Activated CD8-positive, alpha-beta T cell treated with anti-CD3 and anti-CD28 coated beads, Interleukin-2, amount 10 ng/mL, durations not matched to agents 7 days and 5 days (primary cell): ENCODE data around the gene SMOC1. TPM values are rescaled to one million over a fixed set of nuclear protein-coding genes. Genes with fewer than 3 reads are reported as not detected.
A peak's percentile ranks its signal among the peaks of the same experiment; 100 is the strongest.

Experiments used
- ATAC-seq: fragments of 150-1000 bp; cut with Tn5 transposase; one replicate; pipeline ENCODE4 v1.10.0; 2021; ENCODE audit warnings: moderate library complexity
- CTCF ChIA-PET: fragments of 350-600 bp; sonication (Branson Sonifier 250); formaldehyde crosslinking; loops from one replicate; lab custom pipeline; 2021; ENCODE audit warnings: antibody characterized with exemption; lab: Charles Lee
- POLR2A ChIA-PET: fragments of 350-600 bp; sonication (Branson Sonifier 250); formaldehyde crosslinking; loops from one replicate; lab custom pipeline; 2021; ENCODE audit warnings: antibody characterized with exemption; lab: Charles Lee
- DNase-seq: peaks from one replicate; pipeline ENCODE4 v3.0.0-alpha.2; 2020
- H3K27ac Mint-ChIP-seq: one replicate; pipeline ENCODE4 v1.8.0; 2021; ENCODE audit warnings: mild to moderate bottlenecking, mixed read lengths
- H3K27me3 Mint-ChIP-seq: one replicate; pipeline ENCODE4 v1.8.0; 2021; ENCODE audit warnings: low read depth, mixed read lengths
- H3K36me3 Mint-ChIP-seq: one replicate; pipeline ENCODE4 v1.8.0; 2021; ENCODE audit warnings: low read depth, mixed read lengths
- H3K4me1 Mint-ChIP-seq: one replicate; pipeline ENCODE4 v1.8.0; 2021; ENCODE audit warnings: low read depth, mixed read lengths
- H3K4me3 Mint-ChIP-seq: one replicate; pipeline ENCODE4 v1.8.0; 2021; ENCODE audit warnings: mild to moderate bottlenecking, mixed read lengths
- H3K9me3 Mint-ChIP-seq: one replicate; pipeline ENCODE4 v1.8.0; 2022; ENCODE audit warnings: mixed read lengths; ENCODE audit not compliant: insufficient read depth
- total RNA-seq, 2 experiments: library from RNA; stranded (reverse); gene quantifications; one replicate each; pipeline ENCODE4 v1.2.3, GENCODE V29; 2021

Gene SMOC1
- total RNA-seq, 2 experiments from 2014 or later, result not detected

DNA sequence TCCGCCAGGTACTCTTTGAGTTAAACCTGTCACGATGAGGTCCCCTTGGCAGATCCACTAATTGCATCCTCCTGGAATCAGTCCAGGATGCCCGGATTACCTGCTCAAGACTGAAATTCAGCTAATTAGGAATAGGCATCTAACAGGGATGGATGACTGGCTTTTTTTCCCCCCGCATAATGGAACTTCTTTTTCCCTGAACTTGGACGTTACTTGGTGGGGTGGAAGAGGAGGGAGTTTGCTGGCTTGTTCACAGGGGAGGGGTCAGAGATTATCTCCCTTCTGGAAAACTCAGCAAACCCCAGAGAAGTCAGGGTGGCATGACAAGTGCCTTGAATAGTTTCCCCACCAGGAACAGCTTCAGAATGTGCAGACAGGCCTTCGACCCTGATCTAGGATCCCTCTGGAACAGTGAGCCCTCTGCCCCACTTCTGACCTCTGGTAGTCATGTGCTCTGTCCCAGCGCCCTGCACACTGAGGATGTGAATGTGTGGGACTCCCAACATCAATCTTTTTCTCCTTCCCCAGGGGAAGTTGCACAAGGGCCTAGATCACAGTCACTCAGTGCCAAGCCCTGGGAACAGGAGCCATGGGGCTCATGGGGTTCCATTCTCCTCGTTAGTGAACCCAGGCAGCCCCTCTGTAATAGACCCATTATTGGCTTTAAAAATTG is 142.5 kb downstream of the SMOC1 start:
- no peak for DNase-seq
- ATAC-seq, result no peak
- Mint-ChIP-seq H3K27ac (no peak overlapping the region), H3K36me3 (no peaks in the 10 kb centered on the region), H3K9me3 (no peaks in the 10 kb centered on the region), H3K4me1 (peaks cover 19% of the 10 kb centered on the region), H3K27me3 (peaks cover 13% of the 10 kb centered on the region), H3K4me3 (no peak overlapping the region)
- POLR2A ChIA-PET, result no interaction called here
- CTCF ChIA-PET, result interaction anchor here (1.2 kb wide), 1 partner anchor 203 kb away, joined by 3 read pairs; no protein-coding TSS in a partner anchor

DNA sequence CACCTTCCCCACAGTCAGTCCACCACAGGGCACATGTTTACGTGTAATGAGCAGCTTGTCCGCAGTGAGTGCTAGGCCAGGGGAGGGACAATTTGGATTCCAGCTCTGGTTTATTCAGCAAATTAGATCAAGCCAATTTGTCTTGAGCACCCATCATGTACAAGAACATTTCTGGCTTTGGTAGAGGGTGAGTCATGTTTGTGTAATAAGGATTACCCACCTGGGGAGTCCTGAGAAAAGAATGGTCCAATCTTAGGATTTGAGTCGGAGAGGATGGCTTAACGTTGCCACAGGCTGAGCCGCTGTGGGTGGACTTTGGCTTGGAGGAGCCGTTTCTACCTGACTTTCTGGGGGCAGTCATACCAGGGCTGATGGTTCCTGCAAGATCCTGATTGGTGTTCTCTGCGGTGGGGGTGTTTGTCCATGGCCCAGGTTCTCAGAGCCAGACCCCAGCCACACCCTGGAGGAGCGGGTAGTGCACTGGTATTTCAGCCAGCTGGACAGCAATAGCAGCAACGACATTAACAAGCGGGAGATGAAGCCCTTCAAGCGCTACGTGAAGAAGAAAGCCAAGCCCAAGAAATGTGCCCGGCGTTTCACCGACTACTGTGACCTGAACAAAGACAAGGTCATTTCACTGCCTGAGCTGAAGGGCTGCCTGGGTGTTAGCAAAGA is 143.7 kb downstream of the SMOC1 start:
- H3K27ac Mint-ChIP-seq, result no peak overlapping the region
- no peaks in the 10 kb centered on the region for H3K36me3 Mint-ChIP-seq
- DNase-seq (no peak), ATAC-seq (no peak)
- peaks cover 17% of the 10 kb centered on the region for H3K4me1 Mint-ChIP-seq
- H3K9me3 Mint-ChIP-seq, result no peaks in the 10 kb centered on the region
- POLR2A ChIA-PET, result no interaction called here
- CTCF ChIA-PET, result interaction anchor here (1.8 kb wide), 1 partner anchor 204 kb away, joined by 7 read pairs; no protein-coding TSS in a partner anchor
- no peak overlapping the region for H3K4me3 Mint-ChIP-seq
- peaks cover 9% of the 10 kb centered on the region for H3K27me3 Mint-ChIP-seq

DNA sequence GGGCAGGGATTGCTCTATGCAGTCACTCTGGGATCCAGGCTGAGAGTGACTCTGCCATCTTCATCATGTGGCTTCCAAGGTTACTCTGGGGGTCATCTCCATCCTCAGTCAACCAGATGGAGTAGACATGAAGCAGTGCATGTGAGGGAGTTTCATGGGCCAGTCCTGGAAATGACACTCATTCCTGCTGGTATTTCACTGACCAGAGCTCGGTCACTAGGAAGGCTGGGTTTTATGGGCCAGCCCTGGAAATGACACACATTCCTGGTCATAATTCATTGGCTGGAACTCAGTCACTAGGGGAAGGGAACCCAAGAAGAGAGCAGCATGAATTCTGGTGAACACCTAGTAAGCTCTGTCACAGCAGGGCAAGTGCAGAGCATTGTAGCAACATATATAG is 144.7 kb downstream of the SMOC1 start:
- Mint-ChIP-seq H3K4me1 (peaks cover 7% of the 10 kb centered on the region), H3K9me3 (no peaks in the 10 kb centered on the region)
- POLR2A ChIA-PET, result no interaction called here

DNA sequence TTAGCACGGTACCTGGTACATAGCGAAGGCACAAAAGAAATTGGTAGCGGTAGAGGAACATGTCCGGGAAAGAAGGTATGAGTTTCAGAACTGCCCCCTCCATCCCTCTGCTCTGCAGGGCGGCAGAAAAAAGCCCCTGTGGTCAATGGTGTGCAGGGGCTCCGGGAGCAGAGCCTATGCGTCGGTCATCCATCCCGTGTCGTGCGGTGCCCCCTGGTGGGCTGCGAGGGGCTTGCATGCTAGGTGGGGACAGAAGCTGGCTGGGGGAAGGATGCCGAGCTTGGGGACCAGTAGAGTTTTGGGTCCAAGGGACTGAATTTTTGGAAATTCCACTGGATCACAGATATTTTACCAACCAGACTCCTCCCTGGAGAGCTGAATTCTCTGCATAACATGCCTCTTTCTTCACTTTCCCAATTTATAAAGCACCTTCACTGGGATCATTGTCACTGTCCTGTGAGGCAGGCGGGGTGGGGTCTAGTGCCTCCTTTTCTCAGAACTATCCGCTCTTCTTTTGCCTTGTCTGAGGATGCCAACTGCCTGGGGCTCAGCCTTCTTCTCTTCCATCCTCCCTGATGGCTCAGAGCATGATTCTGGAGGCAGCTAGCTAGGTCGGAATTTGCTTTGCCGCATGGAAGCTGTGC is 148.7 kb downstream of the SMOC1 start:
- Mint-ChIP-seq H3K4me3 (no peak overlapping the region), H3K27ac (no peak overlapping the region), H3K36me3 (no peaks in the 10 kb centered on the region), H3K9me3 (no peaks in the 10 kb centered on the region), H3K4me1 (no peaks in the 10 kb centered on the region), H3K27me3 (peaks cover 6% of the 10 kb centered on the region)
- DNase-seq (peak; percentile 76), ATAC-seq (peak; percentile 87)
- POLR2A ChIA-PET, result no interaction called here
- CTCF ChIA-PET, result interaction anchor here (0.6 to 2.9 kb wide), 40 partner anchors 8 to 540 kb away, joined by 3 to 57 read pairs (median 4); partner anchors contain the start of gene SMOC1

More for the DNA sequence above, 144.7 kb downstream of the SMOC1 start:
- Mint-ChIP-seq H3K4me3 (no peak overlapping the region), H3K27ac (no peak overlapping the region), H3K27me3 (peaks cover 9% of the 10 kb centered on the region), H3K36me3 (no peaks in the 10 kb centered on the region)
- no peak for ATAC-seq
- DNase-seq, result no peak
- CTCF ChIA-PET, result interaction anchor here (1.8 to 2.0 kb wide), 2 partner anchors 10 to 205 kb away, joined by 7 to 8 read pairs; no protein-coding TSS in a partner anchor

DNA sequence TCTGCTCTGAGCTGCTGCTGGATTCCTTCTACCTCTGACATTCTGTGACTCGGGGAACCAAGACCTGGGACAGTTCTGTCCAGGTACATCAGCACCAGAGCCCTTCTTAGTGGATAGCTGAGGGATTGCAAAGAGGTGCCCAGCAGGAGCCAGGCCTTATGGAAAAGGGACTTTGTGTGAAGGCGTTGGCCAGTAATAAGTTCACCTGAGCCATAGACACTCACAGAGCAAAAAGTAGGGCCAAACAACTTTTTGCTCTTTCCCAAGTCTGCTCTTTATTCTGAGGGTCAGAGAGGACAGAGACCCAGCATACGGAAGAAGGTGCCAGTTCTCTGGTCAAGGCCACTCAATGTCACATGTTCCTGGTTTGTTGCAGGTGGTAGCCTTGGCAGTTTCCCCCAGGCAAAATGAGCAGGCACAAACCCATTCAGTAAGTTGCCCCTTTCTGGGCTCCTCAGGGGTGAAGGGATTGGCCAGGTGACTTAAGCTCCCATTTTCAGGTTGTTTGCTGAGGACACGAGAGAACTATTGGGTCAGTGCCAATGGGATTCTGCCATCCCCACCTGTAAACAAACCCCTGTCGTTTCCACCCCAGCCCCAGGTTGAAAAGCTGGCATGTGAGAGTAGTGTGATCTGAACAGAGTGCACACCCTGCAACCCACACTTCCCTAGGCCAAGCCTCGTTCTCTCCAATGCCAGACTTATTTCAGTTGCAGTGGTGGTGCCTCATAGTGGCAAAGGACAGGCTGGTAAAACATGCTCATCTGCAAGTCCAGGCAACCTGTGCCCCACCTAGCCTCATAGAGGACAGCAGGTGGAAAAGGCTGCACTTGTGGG is 150.3 kb downstream of the SMOC1 start:
- Mint-ChIP-seq H3K9me3 (no peaks in the 10 kb centered on the region), H3K27me3 (peaks cover 2% of the 10 kb centered on the region), H3K36me3 (no peaks in the 10 kb centered on the region), H3K4me3 (no peak overlapping the region), H3K27ac (no peak overlapping the region), H3K4me1 (no peaks in the 10 kb centered on the region)
- no peak for DNase-seq
- CTCF ChIA-PET, result interaction anchor here (1.5 to 2.9 kb wide), 5 partner anchors 10 to 211 kb away, joined by 3 to 57 read pairs (median 19); no protein-coding TSS in a partner anchor
- no peak for ATAC-seq
- POLR2A ChIA-PET, result no interaction called here

DNA sequence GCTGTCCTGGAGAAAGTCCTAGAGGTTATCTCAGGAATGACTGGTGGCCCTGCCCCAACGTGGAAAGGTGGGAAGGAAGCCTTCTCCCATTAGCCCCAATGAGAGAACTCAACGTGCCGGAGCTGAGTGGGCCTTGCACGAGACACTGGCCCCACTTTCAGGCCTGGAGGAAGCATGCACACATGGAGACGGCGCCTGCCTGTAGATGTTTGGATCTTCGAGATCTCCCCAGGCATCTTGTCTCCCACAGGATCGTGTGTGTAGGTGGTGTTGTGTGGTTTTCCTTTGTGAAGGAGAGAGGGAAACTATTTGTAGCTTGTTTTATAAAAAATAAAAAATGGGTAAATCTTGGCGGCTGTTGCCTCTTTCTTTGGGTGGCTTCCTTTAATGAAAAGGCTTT is 152.8 kb downstream of the SMOC1 start:
- CTCF ChIA-PET, result interaction anchor here (0.9 to 1.4 kb wide), 2 partner anchors 154 to 214 kb away, joined by 3 to 6 read pairs; no protein-coding TSS in a partner anchor
- H3K9me3 Mint-ChIP-seq, result no peaks in the 10 kb centered on the region
- H3K27me3 Mint-ChIP-seq, result no peaks in the 10 kb centered on the region
- DNase-seq, result no peak
- no peak overlapping the region for H3K27ac Mint-ChIP-seq
- no peak for ATAC-seq
- POLR2A ChIA-PET, result no interaction called here
- no peak overlapping the region for H3K4me3 Mint-ChIP-seq
- H3K36me3 Mint-ChIP-seq, result no peaks in the 10 kb centered on the region
- H3K4me1 Mint-ChIP-seq, result no peaks in the 10 kb centered on the region

DNA sequence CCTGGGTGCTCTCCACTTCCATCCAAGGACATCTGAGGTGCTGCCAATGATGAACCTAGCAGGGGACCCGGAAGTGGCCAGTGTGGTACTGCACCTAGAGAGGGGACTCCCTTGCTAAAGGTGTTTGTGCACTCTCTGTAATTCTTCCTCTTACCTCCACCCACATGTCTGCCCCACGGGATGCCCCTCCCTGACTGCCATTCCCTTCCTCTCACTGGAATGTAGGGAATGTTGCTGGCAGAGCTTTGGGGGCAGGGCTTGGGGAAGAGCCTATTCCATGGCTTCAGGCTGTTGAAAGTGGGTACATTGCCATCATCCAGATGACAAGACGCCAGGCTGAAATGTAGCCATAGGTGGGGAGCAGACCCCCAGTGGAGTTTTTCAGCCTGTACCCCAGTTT is 153.2 kb downstream of the SMOC1 start:
- H3K36me3 Mint-ChIP-seq, result no peaks in the 10 kb centered on the region
- H3K4me3 Mint-ChIP-seq, result no peak overlapping the region
- H3K27me3 Mint-ChIP-seq, result no peaks in the 10 kb centered on the region
- H3K4me1 Mint-ChIP-seq, result no peaks in the 10 kb centered on the region
- H3K27ac Mint-ChIP-seq, result no peak overlapping the region
- no peaks in the 10 kb centered on the region for H3K9me3 Mint-ChIP-seq
- no peak for DNase-seq
- ChIA-PET CTCF (interaction anchor here (0.9 to 1.4 kb wide), 2 partner anchors 155 to 214 kb away, joined by 3 to 6 read pairs; no protein-coding TSS in a partner anchor), POLR2A (no interaction called here)
- ATAC-seq, result no peak

DNA sequence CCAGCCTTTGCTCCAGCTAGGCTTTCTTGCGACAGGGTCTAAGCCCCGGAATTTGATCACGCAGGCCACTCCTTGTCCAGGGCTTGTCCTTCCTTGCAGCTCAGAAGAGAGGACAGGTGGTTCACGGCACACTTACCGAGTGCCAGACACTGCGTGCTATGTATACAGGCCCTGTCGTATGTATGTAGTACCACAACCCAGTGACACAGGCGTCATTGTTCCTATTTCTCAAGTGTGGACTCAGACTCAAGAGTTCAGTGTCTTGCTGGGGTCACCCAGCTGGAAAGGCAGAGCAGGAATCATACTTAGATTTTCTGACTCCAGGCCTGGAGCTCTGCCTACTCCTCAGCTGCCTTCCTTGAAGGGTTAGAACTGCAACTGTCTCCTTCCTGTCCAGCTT is 153.9 kb downstream of the SMOC1 start:
- CTCF ChIA-PET, result interaction anchor here (1.4 kb wide), 1 partner anchor 156 kb away, joined by 6 read pairs; no protein-coding TSS in a partner anchor
- no peaks in the 10 kb centered on the region for H3K9me3 Mint-ChIP-seq

DNA sequence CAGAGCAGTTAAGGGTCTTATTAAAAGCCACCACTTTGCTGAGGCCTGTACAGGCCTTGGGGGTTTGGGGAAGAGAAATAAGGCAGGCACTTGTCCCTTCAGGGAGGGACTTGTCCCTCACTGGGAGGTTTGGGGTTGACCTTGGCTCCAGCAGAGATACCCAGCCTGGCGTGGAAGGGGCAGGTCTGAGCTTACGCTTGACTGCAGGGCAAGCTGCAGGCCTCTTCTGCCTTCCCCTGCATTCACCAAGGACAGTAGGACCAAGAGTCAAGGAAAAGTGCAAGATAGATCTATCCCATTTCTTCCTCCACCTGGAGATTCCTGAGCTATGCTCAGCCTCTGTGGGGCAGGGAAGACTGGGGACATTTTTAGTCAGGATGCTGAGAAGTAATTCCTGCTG is 154.3 kb downstream of the SMOC1 start:
- DNase-seq (no peak), ATAC-seq (no peak)
- ChIA-PET CTCF (interaction anchor here (0.7 kb wide), 1 partner anchor 40 kb away, joined by 3 read pairs; no protein-coding TSS in a partner anchor), POLR2A (no interaction called here)
- no peaks in the 10 kb centered on the region for H3K9me3 Mint-ChIP-seq
- no peaks in the 10 kb centered on the region for H3K4me1 Mint-ChIP-seq
- peaks cover 4% of the 10 kb centered on the region for H3K27me3 Mint-ChIP-seq
- H3K4me3 Mint-ChIP-seq, result no peak overlapping the region
- no peak overlapping the region for H3K27ac Mint-ChIP-seq
- no peaks in the 10 kb centered on the region for H3K36me3 Mint-ChIP-seq

More for the DNA sequence above, 153.9 kb downstream of the SMOC1 start:
- ATAC-seq (no peak), DNase-seq (no peak)
- Mint-ChIP-seq H3K27me3 (peaks cover 2% of the 10 kb centered on the region), H3K4me3 (no peak overlapping the region), H3K36me3 (no peaks in the 10 kb centered on the region), H3K27ac (no peak overlapping the region), H3K4me1 (no peaks in the 10 kb centered on the region)
- POLR2A ChIA-PET, result no interaction called here

DNA sequence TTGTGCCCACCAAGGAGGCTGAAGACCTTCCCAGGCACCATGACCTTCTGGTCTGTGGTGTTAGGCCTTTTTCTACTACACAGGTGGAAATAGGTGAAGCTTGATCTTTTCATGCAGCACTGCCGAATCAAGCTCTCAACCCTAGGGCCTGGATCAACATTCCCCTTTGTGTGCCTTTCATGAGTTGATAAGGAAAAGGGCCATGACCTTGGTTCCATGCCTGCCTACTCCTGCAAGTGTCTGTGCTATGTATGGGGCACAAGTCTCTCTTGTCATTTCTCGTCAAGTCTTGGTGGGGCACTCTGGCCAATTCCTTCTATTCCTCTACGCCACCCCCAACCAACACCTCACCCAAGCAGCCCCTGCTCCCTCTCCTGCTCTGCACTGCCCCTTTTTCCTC is 155.0 kb downstream of the SMOC1 start:
- CTCF ChIA-PET, result interaction anchor here (0.7 kb wide), 1 partner anchor 40 kb away, joined by 3 read pairs; no protein-coding TSS in a partner anchor

DNA sequence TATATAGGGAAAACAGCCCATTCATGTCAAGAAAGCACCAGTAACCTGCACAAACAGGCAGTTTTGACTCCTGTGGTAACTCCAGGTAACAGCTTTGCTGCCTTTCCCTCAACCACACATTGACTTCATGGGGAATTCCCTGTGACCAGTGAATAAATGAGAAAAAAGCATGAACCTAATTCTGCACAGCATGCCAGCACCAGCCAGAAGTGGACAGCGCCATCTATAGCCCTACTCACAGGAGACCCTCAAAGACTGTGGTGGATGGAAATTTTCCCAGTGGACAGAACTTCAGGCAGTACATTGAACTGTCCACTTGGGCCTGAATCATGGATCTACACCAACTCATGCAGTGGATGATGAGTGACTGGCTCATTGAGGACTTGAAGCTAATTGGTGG is 157.4 kb downstream of the SMOC1 start:
- H3K9me3 Mint-ChIP-seq, result no peaks in the 10 kb centered on the region
- H3K27ac Mint-ChIP-seq, result no peak overlapping the region
- ChIA-PET POLR2A (no interaction called here), CTCF (interaction anchor here (1.7 kb wide), 1 partner anchor 9 kb away, joined by 7 read pairs; no protein-coding TSS in a partner anchor)
- peaks cover 11% of the 10 kb centered on the region for H3K27me3 Mint-ChIP-seq
- H3K4me1 Mint-ChIP-seq, result no peaks in the 10 kb centered on the region
- no peak for ATAC-seq
- H3K36me3 Mint-ChIP-seq, result no peaks in the 10 kb centered on the region
- no peak for DNase-seq
- no peak overlapping the region for H3K4me3 Mint-ChIP-seq

More for the DNA sequence above, 155.0 kb downstream of the SMOC1 start:
- Mint-ChIP-seq H3K4me3 (no peak overlapping the region), H3K27ac (no peak overlapping the region), H3K9me3 (no peaks in the 10 kb centered on the region), H3K36me3 (no peaks in the 10 kb centered on the region), H3K4me1 (no peaks in the 10 kb centered on the region), H3K27me3 (peaks cover 5% of the 10 kb centered on the region)
- ATAC-seq, result no peak
- POLR2A ChIA-PET, result no interaction called here
- DNase-seq, result no peak
